GM20431 (cell line): ENCODE measurements around the gene SHOC1.
"Not testable (repeated sequence)": the region's sequence is repeated elsewhere in the genome, so short reads cannot be mapped to it uniquely, and the experiment has no call there.

Experiments used
- in situ Hi-C: fragments of 300-500 bp; cut with MseI, MboI; formaldehyde crosslinking; loops from one replicate; pipeline ENCODE4 v1.15.0; 2020; ENCODE audit warnings: low sequenced_read_pairs; ENCODE audit not compliant: unreplicated experiment

Gene SHOC1

GRCh38 chr9:111794835-111795556 lies at the start of gene SHOC1:
Gene SHOC1 (minus strand): TSS chr9:111794937. CDS start chr9:111791418, 3,519 bp downstream.
- in situ Hi-C loops, result no loop called here

GRCh38 chr9:111843971-111844370 lies 49.2 kb upstream of the SHOC1 start:
- in situ Hi-C loops, result no loop called here

- in situ Hi-C loops, result no loop called here
Observed at GRCh38 chr9:111842313-111842712, 47.6 kb upstream of the SHOC1 start.

- in situ Hi-C loops, result no loop called here
Observed at GRCh38 chr9:111840442-111840841, 45.7 kb upstream of the SHOC1 start.

GRCh38 chr9:111839987-111840386 lies 45.2 kb upstream of the SHOC1 start:
- in situ Hi-C loops, result no loop called here

- in situ Hi-C loops, result no loop called here
Observed at GRCh38 chr9:111839387-111839786, 44.6 kb upstream of the SHOC1 start.

- in situ Hi-C loops, result no loop called here
Observed at GRCh38 chr9:111838439-111838838, 43.7 kb upstream of the SHOC1 start.

- in situ Hi-C loops, result no loop called here
Observed at GRCh38 chr9:111836311-111836710, 41.6 kb upstream of the SHOC1 start.

- in situ Hi-C loops, result no loop called here
Observed at GRCh38 chr9:111833941-111834340, 39.2 kb upstream of the SHOC1 start.

GRCh38 chr9:111832449-111832848 lies 37.7 kb upstream of the SHOC1 start:
- in situ Hi-C loops, result no loop called here

GRCh38 chr9:111831371-111832108 lies 36.8 kb upstream of the SHOC1 start:
- in situ Hi-C loops, result no loop called here

- in situ Hi-C loops, result no loop called here
Observed at GRCh38 chr9:111828193-111828592, 33.5 kb upstream of the SHOC1 start.

GRCh38 chr9:111825468-111826145 lies 30.9 kb upstream of the SHOC1 start:
- in situ Hi-C loops, result no loop called here

- in situ Hi-C loops, result no loop called here
Observed at GRCh38 chr9:111821006-111821528, 26.3 kb upstream of the SHOC1 start.

GRCh38 chr9:111819360-111819759 lies 24.6 kb upstream of the SHOC1 start:
- in situ Hi-C loops, result no loop called here

- in situ Hi-C loops, result no loop called here
Observed at GRCh38 chr9:111815285-111816070, 20.7 kb upstream of the SHOC1 start.

GRCh38 chr9:111812337-111812736 lies 17.6 kb upstream of the SHOC1 start:
- in situ Hi-C loops, result no loop called here

- in situ Hi-C loops, result no loop called here
Observed at GRCh38 chr9:111810908-111811307, 16.2 kb upstream of the SHOC1 start.

- in situ Hi-C loops, result not testable (repeated sequence)
Observed at GRCh38 chr9:111810415-111810814, 15.7 kb upstream of the SHOC1 start.

GRCh38 chr9:111807197-111807596 lies 12.5 kb upstream of the SHOC1 start:
- in situ Hi-C loops, result no loop called here
